DND-41 (cell line): Measurements from ENCODE around the gene GPD1.

ENCODE experiments used
- ATAC-seq: fragments of 200-7000 bp; cut with Tn5 transposase; 3 replicates; pipeline ENCODE4 v1.9.1; 2021; ENCODE audit warnings: low read depth; ENCODE audit not compliant: insufficient read depth
- DNase-seq: peaks from one replicate; pipeline ENCODE4 v3.0.0-alpha.2; 2020
- H2AFZ ChIP-seq: 2 replicates; pipeline ENCODE4 v1.6.0; 2012; ENCODE audit warnings: low read depth, low read length
- H3K27ac ChIP-seq: 2 replicates; pipeline ENCODE4 v1.5.1; 2012; ENCODE audit warnings: low read length, inconsistent platforms
- H3K27me3 ChIP-seq: fragments of 200-600 bp; sonication (generic); 2 replicates; pipeline ENCODE4 v1.6.0; 2012; ENCODE audit warnings: low read length, mild to moderate bottlenecking, inconsistent platforms; ENCODE audit not compliant: insufficient read depth, poor library complexity
- H3K36me3 ChIP-seq: 2 replicates; pipeline ENCODE4 v1.5.1; 2012; ENCODE audit warnings: low read length, inconsistent platforms; ENCODE audit not compliant: insufficient read depth
- H3K4me1 ChIP-seq: 2 replicates; pipeline ENCODE4 v1.5.1; 2012; ENCODE audit warnings: mild to moderate bottlenecking, low read length; ENCODE audit not compliant: insufficient read depth
- H3K4me2 ChIP-seq: 2 replicates; pipeline ENCODE4 v1.6.0; 2012; ENCODE audit warnings: mild to moderate bottlenecking, moderate library complexity, low read length, inconsistent platforms; ENCODE audit not compliant: insufficient read depth
- H3K4me3 ChIP-seq, 2 experiments: fragments of 200-600 bp in 1 of 2; shearing (Covaris generic) in 1 of 2; 2 replicates each; pipeline ENCODE4 v1.5.1; 2012 to 2016; ENCODE audit warnings: inconsistent platforms in 2 of 2, low read length in 2 of 2, mild to moderate bottlenecking in 2 of 2, low read depth in 1 of 2, moderate library complexity in 1 of 2
- H3K79me2 ChIP-seq: 2 replicates; pipeline ENCODE4 v1.6.0; 2012; ENCODE audit warnings: low read length, inconsistent platforms; ENCODE audit not compliant: insufficient read depth
- H3K9ac ChIP-seq: 2 replicates; pipeline ENCODE4 v1.6.0; 2012; ENCODE audit warnings: low read depth, mild to moderate bottlenecking, inconsistent platforms, low read length, moderate library complexity
- H3K9me3 ChIP-seq: 2 replicates; pipeline ENCODE4 v1.5.1; 2012; ENCODE audit warnings: low read length, moderate library complexity, mild to moderate bottlenecking, inconsistent platforms; ENCODE audit not compliant: insufficient read depth, severe bottlenecking
- H4K20me1 ChIP-seq: 2 replicates; pipeline ENCODE4 v1.6.0; 2012; ENCODE audit warnings: low read length; ENCODE audit not compliant: insufficient read depth
- CTCF ChIP-seq: IDR thresholded peaks from 2 replicates; pipeline ENCODE4 v1.5.1; 2012; ENCODE audit warnings: borderline replicate concordance, low read length, moderate library complexity, mild to moderate bottlenecking; ENCODE audit not compliant: poor library complexity, severe bottlenecking; ENCODE audit errors: extremely low read depth
- EZH2 ChIP-seq: IDR thresholded peaks from 3 replicates; pipeline ENCODE4 v1.6.1; 2012; ENCODE audit warnings: borderline replicate concordance, low read depth, mild to moderate bottlenecking, moderate library complexity, low read length, inconsistent platforms; ENCODE audit not compliant: severe bottlenecking

The GPD1 gene

GRCh38 chr12:50087995-50088394, 15.8 kb upstream of the GPD1 start:
- H3K27me3 ChIP-seq, result no peaks in the 10 kb centered on the region
- no peak overlapping the region for H3K27ac ChIP-seq
- DNase-seq, result no peak
- H3K4me1 ChIP-seq, result peaks cover 43% of the 10 kb centered on the region
- H2AFZ ChIP-seq, result no peak overlapping the region
- H3K36me3 ChIP-seq, result peaks cover 68% of the 10 kb centered on the region
- no peak for ATAC-seq
- no peaks in the 10 kb centered on the region for H3K9me3 ChIP-seq
- H3K79me2 ChIP-seq, result peaks cover 53% of the 10 kb centered on the region
- no peak overlapping the region for H3K9ac ChIP-seq
- no peak overlapping the region for H3K4me3 ChIP-seq
- peaks cover 26% of the 10 kb centered on the region for H4K20me1 ChIP-seq
- H3K4me2 ChIP-seq, result no peak overlapping the region
- TF ChIP-seq CTCF, result no peak
- no peak for TF ChIP-seq EZH2

- DNase-seq, result peak; percentile 64
- Histone ChIP-seq H3K9ac (no peak overlapping the region), H3K36me3 (peaks cover 76% of the 10 kb centered on the region), H3K79me2 (peaks cover 50% of the 10 kb centered on the region), H3K4me2 (peak overlapping the region; percentile 31; the same call in 1 of the 2 replicates), H3K9me3 (no peaks in the 10 kb centered on the region), H4K20me1 (peaks cover 26% of the 10 kb centered on the region), H3K4me1 (peaks cover 37% of the 10 kb centered on the region), H2AFZ (no peak overlapping the region), H3K4me3 (no peak overlapping the region), H3K27me3 (no peaks in the 10 kb centered on the region), H3K27ac (no peak overlapping the region)
- 0 out of 3 replicates have a peak, but pooled peaks have one; percentile 17 for ATAC-seq
- TF ChIP-seq EZH2, result no peak
- TF ChIP-seq CTCF, result peak; percentile 93
These were observed 15.1 kb upstream of the GPD1 start for GRCh38 chr12:50088577-50089335.

GRCh38 chr12:50089730-50090129, 14.1 kb upstream of the GPD1 start:
- Histone ChIP-seq H3K27me3 (no peaks in the 10 kb centered on the region), H3K4me3 (no peak overlapping the region), H2AFZ (no peak overlapping the region), H3K79me2 (peaks cover 43% of the 10 kb centered on the region), H3K9me3 (no peaks in the 10 kb centered on the region), H3K4me1 (peaks cover 30% of the 10 kb centered on the region), H3K4me2 (no peak overlapping the region), H3K36me3 (peaks cover 85% of the 10 kb centered on the region), H3K27ac (no peak overlapping the region), H4K20me1 (peaks cover 26% of the 10 kb centered on the region), H3K9ac (no peak overlapping the region)
- ATAC-seq (no peak), DNase-seq (no peak)
- TF ChIP-seq CTCF (no peak), EZH2 (no peak)
